GM12878 (cell line): Measurements from ENCODE around the gene UBAP1L. TPM values are rescaled to one million over a fixed set of nuclear protein-coding genes. Genes with fewer than 3 reads are reported as not detected.

Experiments
- ATAC-seq: fragments of 200-7000 bp; cut with Tn5 transposase; 3 replicates; pipeline ENCODE4 v1.9.1; 2020; ENCODE audit warnings: mild to moderate bottlenecking, moderate library complexity
- BruUV-seq: library from RNA; stranded (reverse); fragments of 400-500 nt; replicated peaks from 2 replicates; lab custom pipeline; 2021; lab: Mats Ljungman, UMichigan
- CTCF ChIA-PET: fragments of 300-600 bp; sonication (Branson Sonifier 250); formaldehyde crosslinking; extraction: SDS; loops from one replicate; lab custom pipeline; 2021; ENCODE audit warnings: inconsistent platforms; lab: Yijun Ruan, JAX
- POLR2A ChIA-PET: fragments of 350-600 bp; formaldehyde crosslinking; extraction: SDS; loops from one replicate; lab custom pipeline; 2021; ENCODE audit warnings: inconsistent platforms; lab: Charles Lee
- RAD21 ChIA-PET: fragments of 300-600 bp; sonication (Branson Sonifier 250); formaldehyde crosslinking; loops from one replicate; lab custom pipeline; 2023; ENCODE audit warnings: antibody characterized with exemption; ENCODE audit not compliant: unreplicated experiment; lab: Charles Lee
- SMC1A ChIA-PET: fragments of 300-600 bp; sonication (Branson Sonifier 250); formaldehyde crosslinking; loops from one replicate; lab custom pipeline; 2023; ENCODE audit not compliant: unreplicated experiment, uncharacterized antibody; lab: Charles Lee
- DNase-seq: peaks from one replicate; pipeline ENCODE4 v3.0.0-alpha.2; 2011; ENCODE audit warnings: low read depth, low spot score
- FAIRE-seq: peaks from 3 replicates; lab custom pipeline; 2011; peaks lifted over from hg19 to GRCh38; lab: Jason Lieb, UNC
- H2AFZ ChIP-seq: 2 replicates; pipeline ENCODE4 v1.6.0; 2011; ENCODE audit warnings: low read depth, low read length, control low read depth; ENCODE audit not compliant: control insufficient read depth
- H3K27ac ChIP-seq: 2 replicates; pipeline ENCODE4 v1.5.1; 2011; ENCODE audit warnings: control low read depth; ENCODE audit not compliant: control insufficient read depth, insufficient read depth
- H3K27me3 ChIP-seq, 2 experiments: replicated peaks in 1 of 2; 2 replicates each; pipeline versions ENCODE4 v1.6.0 to v1.6.1; 2011; ENCODE audit warnings: low read length in 1 of 2; ENCODE audit not compliant: control insufficient read depth in 2 of 2, insufficient read depth in 2 of 2
- H3K36me3 ChIP-seq, 2 experiments: 2 replicates each; pipeline ENCODE4 v1.5.1; 2011; ENCODE audit warnings: low read length in 1 of 2; ENCODE audit not compliant: control insufficient read depth in 2 of 2, insufficient read depth in 2 of 2
- H3K4me1 ChIP-seq: 2 replicates; pipeline ENCODE4 v1.6.1; 2011; ENCODE audit warnings: mild to moderate bottlenecking, low read length, moderate library complexity, mixed read lengths; ENCODE audit not compliant: control insufficient read depth, insufficient read depth
- H3K4me2 ChIP-seq: 2 replicates; pipeline ENCODE4 v1.6.0; 2011; ENCODE audit warnings: control low read depth; ENCODE audit not compliant: control insufficient read depth, insufficient read depth
- H3K4me3 ChIP-seq: fragments of 200-600 bp; sonication (generic); 2 replicates; pipeline ENCODE4 v1.5.1; 2016
- H3K79me2 ChIP-seq: 2 replicates; pipeline ENCODE4 v1.6.0; 2011; ENCODE audit warnings: low read length; ENCODE audit not compliant: control insufficient read depth, insufficient read depth
- H3K9ac ChIP-seq: 2 replicates; pipeline ENCODE4 v1.8.0; 2011; ENCODE audit warnings: low read length, control low read depth, mixed read lengths; ENCODE audit not compliant: control insufficient read depth, insufficient read depth
- H3K9me3 ChIP-seq: replicated peaks from 3 replicates; pipeline ENCODE4 v1.5.1; 2011; ENCODE audit warnings: mild to moderate bottlenecking, low read length; ENCODE audit not compliant: control insufficient read depth, insufficient read depth
- H4K20me1 ChIP-seq: 2 replicates; pipeline ENCODE4 v1.6.0; 2011; ENCODE audit not compliant: control insufficient read depth, insufficient read depth
- ELK1 ChIP-seq: IDR thresholded peaks from 2 replicates; pipeline ENCODE4 v1.6.1; 2012; ENCODE audit warnings: low read depth, low read length, improper control_type of control experiment
- NKRF ChIP-seq: fragments of 450-650 bp; conservative IDR thresholded peaks from 2 replicates; pipeline ENCODE4 v1.6.1; 2017; ENCODE audit warnings: mild to moderate bottlenecking, moderate library complexity
- NRF1 ChIP-seq: conservative IDR thresholded peaks from 2 replicates; pipeline ENCODE4 v1.6.1; 2011; ENCODE audit warnings: mild to moderate bottlenecking, low read depth, low read length, improper control_type of control experiment
- PAX5 ChIP-seq: IDR thresholded peaks from 2 replicates; pipeline ENCODE4 v1.6.1; 2011; ENCODE audit warnings: low read depth, low read length, borderline replicate concordance
- POLR2AphosphoS2 ChIP-seq: IDR thresholded peaks from 2 replicates; pipeline ENCODE4 v1.6.1; 2011; ENCODE audit warnings: low read depth, mild to moderate bottlenecking, low read length, improper control_type of control experiment, moderate library complexity
- RELB ChIP-seq: fragments of 450-650 bp; IDR thresholded peaks from 2 replicates; pipeline ENCODE4 v1.6.1; 2017; ENCODE audit warnings: low read depth, mild to moderate bottlenecking, moderate library complexity
- STAT1 ChIP-seq: fragments of 450-650 bp; conservative IDR thresholded peaks from 2 replicates; pipeline ENCODE4 v1.6.1; 2014; ENCODE audit warnings: antibody characterized with exemption, mild to moderate bottlenecking
- WGBS: methylation state at CpG from one replicate; pipeline ENCODE4 v1.1.6; 2016; ENCODE audit warnings: low lambda C conversion rate; ENCODE audit not compliant: insufficient replicate concordance, insufficient coverage; ENCODE audit errors: missing lambda C conversion rate; 5-methylcytosine and 5-hydroxymethylcytosine counted together
- in situ Hi-C: fragments of 300-500 bp; cut with MboI; formaldehyde crosslinking; loops from 9 replicates; pipeline ENCODE4 v1.14.3; 2018; ENCODE audit warnings: mixed read lengths
- intact Hi-C: fragments of 100-400 bp; cut with micrococcal nuclease; formaldehyde crosslinking; loops from one replicate; pipeline ENCODE4 v1.14.2; 2022; ENCODE audit not compliant: unreplicated experiment
- polyA plus RNA-seq, 11 experiments: library from polyadenylated mRNA; depleted of rRNA in 4 of 11; unstranded in 6 of 11; stranded (reverse) in 5 of 11; fragments of >200 nt; fragmentation: Nextera tagmentation in 4 of 11; fragmentation: Illumina TruSeq in 1 of 11; extraction: Ambion mirVana in 4 of 11; extraction: Trizol in 1 of 11; gene quantifications; 1 replicate in 1 of 11; 2 replicates in 10 of 11; pipeline versions ENCODE4 v1.2.1 to v1.2.3, GENCODE V29; 2011 to 2016; ENCODE audit warnings: inconsistent platforms in 2 of 11, missing spikeins in 2 of 11, low read depth in 1 of 11
- total RNA-seq, 4 experiments: library from RNA; depleted of rRNA in 3 of 4; stranded (reverse); fragments of >200 nt in 3 of 4; fragmentation: Illumina TruSeq in 1 of 4; extraction: Trizol in 1 of 4; gene quantifications; 2 replicates each; pipeline versions ENCODE4 v1.2.1 to v1.2.3, GENCODE V29; 2013 to 2021

Gene UBAP1L
- total and polyA plus RNA-seq, 10 of the 15 experiments (the other 5 are each of a cell fraction or from before 2014, with no cell fraction given), result 0.03 to 2.6 (median 1.0) TPM

- TF ChIP-seq NKRF (no peak), RELB (no peak), POLR2AphosphoS2 (no peak)
These were observed at the start of gene UBAP1L (continued) for GRCh38 chr15:65115086-65115485.

GRCh38 chr15:65164139-65164538 lies 49.1 kb upstream of the UBAP1L start:
- in situ Hi-C loops, result no loop called here
- CTCF ChIA-PET, result interaction anchor here (0.9 to 1.0 kb wide), 2 partner anchors 10 to 15 kb away, joined by 3 to 4 read pairs; no protein-coding TSS in a partner anchor

More at GRCh38 chr15:65164139-65164538, 49.1 kb upstream of the UBAP1L start:
- no peak overlapping the region for H3K4me3 ChIP-seq
- no peak overlapping the region for H3K4me2 ChIP-seq
- H4K20me1 ChIP-seq, result no peaks in the 10 kb centered on the region
- no peak overlapping the region for H3K27ac ChIP-seq
- H3K9ac ChIP-seq, result no peak overlapping the region
- no peak for FAIRE-seq
- WGBS, result 0% methylated on average over 1 of the region's 1 CpG
- TF ChIP-seq NRF1, result no peak
- TF ChIP-seq PAX5, result no peak
- TF ChIP-seq STAT1, result no peak
- no peak for TF ChIP-seq ELK1
- TF ChIP-seq, all 136 proteins: peak for 0
- ATAC-seq (no peak), DNase-seq (no peak)
- ChIA-PET SMC1A (interaction anchor here (1.8 kb wide), 1 partner anchor 18 kb away, joined by 4 read pairs; no protein-coding TSS in a partner anchor), RAD21 (no interaction called here), POLR2A (no interaction called here)
- Histone ChIP-seq H3K9me3 (no peaks in the 10 kb centered on the region), H3K36me3 (peaks cover 4 to 12% of the 10 kb centered on the region in 2 experiments; a peak in 3 of 4 replicates), H2AFZ (no peak overlapping the region), H3K79me2 (no peaks in the 10 kb centered on the region), H3K27me3 (no peaks in the 10 kb centered on the region), H3K4me1 (no peaks in the 10 kb centered on the region)
- intact Hi-C loops, result no loop called here
- no TSS peak for BruUV-seq
